Lower leg skin (tissue), 3 donors: ENCODE data around the gene IFRD2.

Experiments used
- CTCF ChIP-seq, 3 donors: fragments of 450-650 bp; IDR thresholded peaks; one replicate each; pipeline ENCODE4 v1.5.1; 2016; ENCODE audit warnings: antibody characterized with exemption in 3 of 3, mild to moderate bottlenecking in 3 of 3, moderate library complexity in 2 of 3
- POLR2A ChIP-seq, 2 donors: fragments of 450-650 bp; IDR thresholded peaks; one replicate each; pipeline ENCODE4 v1.6.1; 2016 to 2017; ENCODE audit warnings: antibody characterized with exemption in 2 of 2, mild to moderate bottlenecking in 1 of 2, moderate library complexity in 1 of 2

GRCh38 chr3:50268276-50268675, 24.0 kb downstream of the IFRD2 start:
- TF ChIP-seq CTCF (IDR thresholded peaks at IDR 0.05) (no peak), POLR2A (IDR thresholded peaks at IDR 0.05) (no peak)
